ENCODE measurements around the gene GALNT18.

The GALNT18 gene

DNA sequence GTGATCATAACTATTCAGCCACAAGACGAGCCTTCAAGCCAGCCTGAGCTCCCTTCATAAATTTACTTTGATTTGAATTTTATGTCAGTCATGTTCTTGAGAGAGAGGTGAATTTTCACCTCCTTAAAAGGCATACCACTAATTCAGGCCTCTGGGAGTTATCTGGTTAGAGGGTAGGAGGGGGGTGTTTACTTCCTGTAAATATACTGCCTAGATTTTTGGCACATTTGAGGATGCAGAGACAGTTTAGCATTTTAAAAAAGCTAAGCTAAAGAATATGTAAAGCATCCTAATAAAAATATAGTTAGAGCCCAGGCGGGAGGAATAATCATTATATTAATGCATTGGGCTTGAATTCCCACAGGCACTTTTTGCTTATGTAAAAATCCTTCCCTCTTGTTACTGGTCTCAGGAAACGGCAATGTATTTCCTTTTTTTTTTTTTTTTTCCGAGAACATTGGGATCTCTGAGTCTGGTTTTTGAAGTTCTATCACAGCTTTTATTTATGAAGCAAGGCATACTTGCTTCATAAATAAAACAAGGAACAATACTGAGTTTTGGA is 385.2 kb downstream of the GALNT18 start:
- no peak for DNase-seq (ENCODE audit: low spot score)

GRCh38 chr11:11231763-11232162 is 390.0 kb downstream of the GALNT18 start:
- DNase-seq (ENCODE audit: low spot score) = no peak

DNA sequence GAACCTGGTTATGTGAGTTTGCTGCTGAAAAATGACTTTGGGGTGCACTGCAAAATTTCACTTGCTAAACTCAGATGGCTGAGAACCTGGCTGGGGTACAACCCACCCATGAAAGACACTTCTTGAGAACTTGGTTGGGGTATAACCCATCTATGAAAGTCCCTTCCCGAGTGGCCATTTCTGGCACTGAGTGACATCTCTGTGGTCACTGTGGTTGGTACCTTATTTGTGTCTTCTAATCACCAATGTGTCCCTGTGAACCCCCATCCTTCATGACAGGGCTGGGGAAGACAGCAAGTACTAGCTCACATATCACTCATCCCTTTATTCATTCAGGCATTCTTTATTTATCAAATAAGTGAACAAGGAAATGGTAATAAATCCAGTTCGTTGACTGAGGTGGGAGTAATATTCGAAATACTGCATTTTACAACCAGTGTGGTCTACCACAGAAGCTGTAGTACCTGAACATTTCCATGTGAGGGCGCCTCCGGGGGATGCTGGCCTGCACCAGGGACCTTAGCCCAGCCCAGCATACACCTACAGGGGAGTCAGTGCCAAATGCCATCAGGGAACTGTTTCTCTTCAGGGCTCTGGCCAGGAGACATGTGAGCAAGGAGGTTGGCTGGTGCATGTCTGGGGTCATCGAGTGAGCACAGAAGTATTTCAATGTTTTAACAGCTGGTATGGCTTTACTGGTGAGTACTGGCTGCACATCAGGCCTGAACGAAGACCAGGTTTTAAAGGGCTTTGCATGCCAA is 390.8 kb downstream of the GALNT18 start:
- DNase-seq (ENCODE audit: low spot score) = no peak

DNA sequence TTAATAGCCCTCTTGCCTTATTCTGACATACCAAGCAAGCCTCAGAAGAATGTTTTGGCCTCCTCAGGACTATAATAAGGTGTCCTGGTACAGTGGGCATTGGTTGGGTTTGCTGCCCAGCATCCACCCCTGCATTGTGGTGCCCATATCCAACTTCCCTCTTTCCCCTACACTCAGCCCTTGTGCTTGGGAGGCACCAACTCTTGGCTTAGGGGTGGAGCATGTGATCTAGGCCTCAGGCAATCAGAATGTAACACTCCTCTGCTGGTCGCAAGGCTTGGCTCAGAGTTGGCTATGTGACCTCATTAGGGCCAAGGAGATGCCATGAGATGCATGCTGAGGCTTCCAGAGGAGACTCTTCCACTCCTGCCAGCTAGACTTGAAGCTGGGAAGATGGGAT is 391.7 kb downstream of the GALNT18 start:
- DNase-seq (ENCODE audit: low spot score) = no peak

DNA sequence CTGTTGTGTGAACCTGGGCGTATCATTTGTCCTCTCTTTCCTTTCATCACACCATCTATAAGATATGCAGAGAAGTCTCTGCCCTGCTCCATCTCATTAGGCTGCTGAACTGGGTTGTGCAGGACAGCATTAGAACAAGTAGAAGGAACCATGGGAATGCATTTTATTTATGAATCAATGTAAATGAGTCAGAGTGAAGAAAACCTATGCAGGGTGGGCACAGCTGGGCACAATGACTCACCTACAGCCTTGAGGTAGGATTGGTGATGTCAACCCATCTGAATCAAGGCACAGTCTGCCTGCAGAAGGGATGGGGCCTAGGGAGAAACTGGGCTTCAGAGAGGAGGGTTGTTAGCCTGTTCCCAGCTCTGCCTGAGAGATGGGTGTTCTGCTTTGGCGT is 392.2 kb downstream of the GALNT18 start:
- DNase-seq (ENCODE audit: low spot score) = peak; percentile 47

DNA sequence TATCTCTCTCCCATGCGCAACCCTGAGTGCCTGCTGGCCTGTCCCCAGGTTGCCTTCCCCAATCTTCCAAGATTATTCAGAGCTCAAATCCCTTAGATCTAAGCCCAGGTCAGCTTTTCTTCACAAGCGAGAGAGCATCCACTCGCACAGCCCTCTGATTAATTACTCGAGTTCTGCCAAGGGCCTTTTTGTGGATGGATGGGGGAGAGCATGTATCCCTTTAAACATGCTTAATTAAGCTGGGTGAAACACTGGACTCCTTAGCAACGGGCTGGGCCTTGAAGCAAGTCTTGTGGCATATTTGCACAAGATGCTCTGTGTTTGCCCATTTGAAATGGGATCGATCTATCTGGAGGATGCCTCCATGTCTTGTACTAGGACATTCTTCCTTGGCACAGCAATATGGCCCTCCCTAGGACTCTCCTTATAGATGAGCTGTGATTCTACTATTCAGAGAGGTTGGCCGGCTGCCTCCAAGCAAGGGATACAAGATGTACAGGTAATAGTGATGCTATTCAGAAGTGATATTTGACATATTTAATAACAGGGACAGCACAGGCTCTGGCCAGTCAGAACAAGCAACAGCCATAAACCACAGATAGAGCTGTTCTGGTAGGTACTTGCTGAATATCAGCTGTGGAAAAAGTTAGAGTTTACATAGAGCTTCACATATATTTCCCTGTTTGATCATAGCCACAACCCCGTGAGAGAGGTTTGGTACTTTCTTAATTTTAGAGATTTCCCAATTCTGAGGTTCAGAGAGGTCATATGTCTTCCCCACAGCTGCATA is 394.3 kb downstream of the GALNT18 start:
- DNase-seq (ENCODE audit: low spot score) = no peak
